ENCODE results near the gene REEP1. TPM values are rescaled to one million over a fixed set of nuclear protein-coding genes. Genes with fewer than 3 reads are reported as not detected.
"Not testable (repeated sequence)": the region's sequence is repeated elsewhere in the genome, so short reads cannot be mapped to it uniquely, and the experiment has no call there.

Gene REEP1
- polyA plus RNA-seq, 1 donor (not counting 4 experiments of a cell fraction or from before 2014, with no cell fraction given), result 0.30 TPM

GRCh38 chr2:86249176-86249575, 88.2 kb downstream of the REEP1 start:
- no peak overlapping the region for H3K4me3 ChIP-seq (ENCODE audit: control insufficient read depth in 2 of 3, extremely low read depth in 1 of 3, insufficient read depth in 2 of 3, low read depth in 1 of 3, low read length in 3 of 3)
- H3K4me1 ChIP-seq (ENCODE audit: control insufficient read depth, extremely low read depth, insufficient read depth, low read length), result no peaks in the 10 kb centered on the region
- H3K27me3 ChIP-seq (ENCODE audit: control insufficient read depth, extremely low read depth, insufficient read depth, low read length), result no peaks in the 10 kb centered on the region
- H3K79me2 ChIP-seq (ENCODE audit: control insufficient read depth, insufficient read depth, low read length), result no peaks in the 10 kb centered on the region
- FAIRE-seq (no peak), DNase-seq (ENCODE audit: low read depth, low spot score) (no peak)
- no peaks in the 10 kb centered on the region for H3K36me3 ChIP-seq (ENCODE audit: control insufficient read depth in 2 of 2, extremely low read depth in 1 of 2, insufficient read depth in 2 of 2, low read length in 2 of 2)
- no peaks in the 10 kb centered on the region for H3K9me3 ChIP-seq (ENCODE audit: control insufficient read depth, low read depth, low read length)
- H3K27ac ChIP-seq (ENCODE audit: control insufficient read depth, insufficient read depth, low read length), result no peak overlapping the region
- no peaks in the 10 kb centered on the region for H3K9me1 ChIP-seq (ENCODE audit: control insufficient read depth, extremely low read depth, insufficient read depth, low read length)
- no peak for TF ChIP-seq CTCF (optimal IDR thresholded peaks at IDR 0.05 in 1 of 3, IDR thresholded peaks at IDR 0.05 in 1 of 3, conservative IDR thresholded peaks at IDR 0.05 in 1 of 3; ENCODE audit: extremely low read depth in 1 of 3, insufficient read depth in 2 of 3, low read length in 3 of 3)
- no peak for TF ChIP-seq EZH2 (IDR thresholded peaks at IDR 0.05; ENCODE audit: low read length)
- no peak overlapping the region for H2AFZ ChIP-seq (ENCODE audit: control insufficient read depth, low read length)
- dilution Hi-C loops (cut with MboI; ENCODE audit: extremely low pct_ligation_motif_present, low sequenced_read_pairs), result no loop called here
- H3K4me2 ChIP-seq (ENCODE audit: control insufficient read depth, extremely low read depth, insufficient read depth, low read depth, low read length), result no peak overlapping the region
- H3K9ac ChIP-seq (ENCODE audit: control insufficient read depth, extremely low read depth, insufficient read depth, low read length), result no peak overlapping the region
- no peaks in the 10 kb centered on the region for H4K20me1 ChIP-seq (ENCODE audit: control insufficient read depth, extremely low read depth, insufficient read depth, low read length)

GRCh38 chr2:86245222-86245621, 92.2 kb downstream of the REEP1 start:
- H3K4me3 ChIP-seq (ENCODE audit: control insufficient read depth in 2 of 3, extremely low read depth in 1 of 3, insufficient read depth in 2 of 3, low read depth in 1 of 3, low read length in 3 of 3); H3K4me2 ChIP-seq (ENCODE audit: control insufficient read depth, extremely low read depth, insufficient read depth, low read depth, low read length); H3K36me3 ChIP-seq (ENCODE audit: control insufficient read depth in 2 of 2, extremely low read depth in 1 of 2, insufficient read depth in 2 of 2, low read length in 2 of 2); H4K20me1 ChIP-seq (ENCODE audit: control insufficient read depth, extremely low read depth, insufficient read depth, low read length); H3K9ac ChIP-seq (ENCODE audit: control insufficient read depth, extremely low read depth, insufficient read depth, low read length); FAIRE-seq; H3K79me2 ChIP-seq (ENCODE audit: control insufficient read depth, insufficient read depth, low read length); H3K4me1 ChIP-seq (ENCODE audit: control insufficient read depth, extremely low read depth, insufficient read depth, low read length); H3K9me1 ChIP-seq (ENCODE audit: control insufficient read depth, extremely low read depth, insufficient read depth, low read length); H2AFZ ChIP-seq (ENCODE audit: control insufficient read depth, low read length); H3K9me3 ChIP-seq (ENCODE audit: control insufficient read depth, low read depth, low read length); H3K27ac ChIP-seq (ENCODE audit: control insufficient read depth, insufficient read depth, low read length); H3K27me3 ChIP-seq (ENCODE audit: control insufficient read depth, extremely low read depth, insufficient read depth, low read length); DNase-seq (ENCODE audit: low read depth, low spot score); dilution Hi-C loops (cut with MboI; ENCODE audit: extremely low pct_ligation_motif_present, low sequenced_read_pairs): not testable (repeated sequence)

- H3K9me1 ChIP-seq (ENCODE audit: control insufficient read depth, extremely low read depth, insufficient read depth, low read length); H3K9ac ChIP-seq (ENCODE audit: control insufficient read depth, extremely low read depth, insufficient read depth, low read length); dilution Hi-C loops (cut with MboI; ENCODE audit: extremely low pct_ligation_motif_present, low sequenced_read_pairs); H3K4me2 ChIP-seq (ENCODE audit: control insufficient read depth, extremely low read depth, insufficient read depth, low read depth, low read length); DNase-seq (ENCODE audit: low read depth, low spot score); H3K4me1 ChIP-seq (ENCODE audit: control insufficient read depth, extremely low read depth, insufficient read depth, low read length); H2AFZ ChIP-seq (ENCODE audit: control insufficient read depth, low read length); H3K27ac ChIP-seq (ENCODE audit: control insufficient read depth, insufficient read depth, low read length); H4K20me1 ChIP-seq (ENCODE audit: control insufficient read depth, extremely low read depth, insufficient read depth, low read length); FAIRE-seq; H3K79me2 ChIP-seq (ENCODE audit: control insufficient read depth, insufficient read depth, low read length); H3K4me3 ChIP-seq (ENCODE audit: control insufficient read depth in 2 of 3, extremely low read depth in 1 of 3, insufficient read depth in 2 of 3, low read depth in 1 of 3, low read length in 3 of 3); H3K27me3 ChIP-seq (ENCODE audit: control insufficient read depth, extremely low read depth, insufficient read depth, low read length); H3K9me3 ChIP-seq (ENCODE audit: control insufficient read depth, low read depth, low read length); H3K36me3 ChIP-seq (ENCODE audit: control insufficient read depth in 2 of 2, extremely low read depth in 1 of 2, insufficient read depth in 2 of 2, low read length in 2 of 2): not testable (repeated sequence)
Measured at GRCh38 chr2:86244781-86245180, 92.6 kb downstream of the REEP1 start.

Data from keratinocyte (primary cell).